NCI-H774 (cell line): ENCODE data around the gene OR1J1.

ENCODE experiments used
- DNase-seq: peaks from one replicate; lab custom pipeline; 2025; lab: John Stamatoyannopoulos, UW

The OR1J1 gene

GRCh38 chr9:122445155-122445749 is 32.5 kb downstream of the OR1J1 start:
- no peak for DNase-seq

GRCh38 chr9:122444041-122444733 is 33.5 kb downstream of the OR1J1 start:
- no peak for DNase-seq

DNA sequence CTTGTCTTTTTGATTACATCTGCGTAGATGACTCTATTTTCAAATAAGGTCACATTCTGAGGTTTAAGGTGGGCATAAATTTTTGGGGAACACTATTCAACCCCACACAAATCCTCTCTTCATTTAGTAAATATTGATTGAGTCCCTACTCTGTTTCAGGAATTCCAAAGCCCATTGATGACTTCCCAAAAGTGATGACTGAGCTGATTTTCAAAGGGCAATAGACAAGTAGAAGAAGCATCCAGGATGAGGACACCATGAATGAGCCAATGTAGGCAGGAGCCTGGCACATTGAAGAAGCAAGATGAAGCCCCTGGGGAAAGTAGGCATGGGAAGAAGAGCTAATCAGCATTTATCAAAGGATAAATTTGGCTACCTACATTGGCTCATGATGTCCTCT is 35.2 kb downstream of the OR1J1 start:
- DNase-seq, result no peak
